HG02884 (cell line): ENCODE results near the gene TCERG1L.

Source experiments
- ATAC-seq: cut with Tn5 transposase; IDR thresholded peaks from one replicate; pipeline ENCODE4 v1.9.1; 2021; ENCODE audit warnings: mild to moderate bottlenecking, moderate library complexity; ENCODE audit not compliant: unreplicated experiment

The TCERG1L gene

DNA sequence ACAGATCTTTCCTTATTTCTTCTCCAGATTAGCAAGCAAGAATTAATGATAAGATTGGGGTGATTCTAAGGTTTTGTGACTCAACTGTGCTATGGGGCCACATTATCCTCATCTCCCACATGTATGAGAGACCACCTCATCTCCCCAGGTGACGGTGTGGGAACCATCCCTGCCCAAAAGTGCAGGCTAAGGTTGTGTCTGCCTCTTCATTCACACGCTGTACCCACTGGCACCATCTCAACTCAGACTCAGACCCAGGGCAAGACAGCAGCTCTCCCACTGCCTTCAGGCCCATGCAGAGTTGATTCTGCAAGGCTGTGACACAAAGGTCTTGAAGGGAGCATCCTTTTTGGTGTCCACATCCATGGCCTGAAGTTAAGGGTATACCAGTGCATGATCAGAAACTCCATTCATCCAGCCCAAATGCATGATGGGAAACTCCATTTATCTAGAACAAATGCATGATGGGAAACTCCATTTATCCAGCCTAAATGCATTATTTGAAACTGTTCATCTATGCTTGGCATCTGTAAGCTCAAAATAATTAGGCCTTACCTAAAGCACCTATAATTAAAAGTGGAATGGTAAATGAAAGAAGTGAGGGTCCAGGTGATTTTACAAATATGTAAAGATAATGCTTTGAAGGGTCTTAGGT is 99.4 kb downstream of the TCERG1L start:
- ATAC-seq: no peak

DNA sequence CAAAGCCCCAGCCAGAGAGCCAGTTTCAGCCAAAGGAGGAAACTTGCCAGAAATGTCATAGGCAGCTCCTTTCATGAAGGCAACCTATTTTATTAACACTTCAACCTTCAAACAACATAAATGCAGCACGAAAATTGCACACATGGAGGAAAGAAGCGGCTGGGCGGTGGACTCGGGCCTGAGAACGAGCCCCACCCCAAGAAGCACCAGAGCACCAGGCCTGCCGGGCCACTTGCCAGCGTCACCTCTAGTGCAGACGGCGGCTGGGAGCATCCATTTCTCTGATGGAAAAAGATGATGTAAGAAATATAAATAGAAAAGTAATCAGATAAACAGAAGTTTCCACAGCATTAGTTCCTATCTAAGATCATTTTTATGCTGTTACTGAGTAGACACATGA is 100.0 kb downstream of the TCERG1L start:
- ATAC-seq: no peak

DNA sequence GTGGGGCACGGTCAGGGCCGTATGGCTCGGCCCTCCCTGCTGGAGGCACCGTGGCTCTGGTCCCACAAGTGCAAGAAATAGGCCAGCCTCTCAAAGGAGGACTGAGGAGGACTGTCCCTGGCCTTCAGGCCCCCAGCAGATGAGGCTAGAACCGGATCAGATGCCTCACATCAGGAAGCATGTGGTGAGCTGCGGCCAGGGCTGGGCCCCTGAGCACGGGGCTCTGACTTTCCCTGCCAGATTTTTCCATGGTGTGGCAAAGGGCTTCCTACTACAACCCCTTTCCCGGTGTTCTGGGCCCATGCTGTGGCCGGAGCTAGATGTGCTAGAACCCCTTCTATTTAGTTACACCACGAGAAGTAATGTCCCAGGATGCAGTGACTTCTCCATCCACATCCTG is 100.4 kb downstream of the TCERG1L start:
- ATAC-seq: no peak

DNA sequence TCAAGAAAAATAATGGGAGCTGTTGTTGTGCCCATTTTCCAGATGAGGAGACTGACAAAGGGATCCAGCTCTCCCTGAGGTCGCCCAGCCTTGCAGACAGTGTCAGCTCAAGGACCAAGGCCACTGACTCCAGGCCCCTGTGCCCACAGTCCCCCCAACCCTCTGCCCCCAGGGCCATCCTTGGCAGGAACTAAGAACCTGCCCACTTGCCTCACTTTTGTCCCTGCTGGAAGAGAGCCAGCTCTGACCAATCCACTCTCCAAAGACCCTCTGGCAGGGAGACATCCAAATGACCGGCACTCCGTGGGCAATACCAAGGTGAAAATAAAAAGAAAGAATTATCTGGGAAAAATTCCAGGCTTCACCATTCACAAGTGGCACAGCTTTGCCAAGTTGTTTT is 101.3 kb downstream of the TCERG1L start:
- no peak for ATAC-seq

DNA sequence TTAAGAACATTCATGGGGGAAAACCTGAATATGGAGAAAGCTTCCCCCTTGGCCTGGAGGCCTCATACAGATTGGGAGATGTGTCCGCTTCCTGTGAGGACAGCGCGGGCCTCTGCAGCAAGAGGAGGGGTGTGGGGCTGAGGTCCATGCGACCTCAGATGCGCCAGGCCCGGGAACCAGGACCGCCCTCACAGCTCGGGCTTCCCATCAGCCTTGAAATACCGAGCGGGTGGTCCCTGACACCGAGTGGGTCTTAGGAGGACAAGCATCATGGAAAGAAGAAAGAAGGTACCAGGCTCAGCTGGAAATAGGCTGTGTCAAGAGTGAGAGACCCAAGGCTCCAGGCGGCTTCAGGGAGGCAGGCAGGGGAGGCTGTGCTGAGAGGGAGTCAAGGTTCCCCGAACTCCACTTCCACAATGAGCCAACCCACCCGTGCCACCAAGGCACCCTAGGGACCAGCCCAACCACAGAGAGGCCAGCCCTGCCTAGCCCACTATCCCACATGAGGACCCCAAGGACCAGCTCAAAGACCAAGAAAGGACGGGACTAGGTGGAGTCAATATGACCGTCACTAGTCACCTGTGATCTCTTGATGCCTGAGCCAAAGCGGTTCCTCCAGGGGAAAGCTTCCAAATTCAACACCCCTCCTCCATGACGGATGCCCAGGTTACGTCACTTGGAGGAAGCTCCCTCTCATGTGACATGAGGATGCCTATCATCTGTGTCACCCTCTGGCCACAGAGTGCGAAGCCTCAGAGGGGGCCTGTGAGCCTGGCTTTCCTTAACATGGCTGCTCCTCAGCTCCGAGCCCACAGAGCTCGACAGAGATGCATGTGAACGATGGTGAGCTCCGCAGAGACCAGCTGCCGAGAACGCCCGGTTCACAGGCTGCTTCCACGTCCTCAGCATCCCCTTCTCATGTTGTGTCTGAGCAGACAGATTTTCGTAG is 103.7 kb downstream of the TCERG1L start:
- no peak for ATAC-seq

DNA sequence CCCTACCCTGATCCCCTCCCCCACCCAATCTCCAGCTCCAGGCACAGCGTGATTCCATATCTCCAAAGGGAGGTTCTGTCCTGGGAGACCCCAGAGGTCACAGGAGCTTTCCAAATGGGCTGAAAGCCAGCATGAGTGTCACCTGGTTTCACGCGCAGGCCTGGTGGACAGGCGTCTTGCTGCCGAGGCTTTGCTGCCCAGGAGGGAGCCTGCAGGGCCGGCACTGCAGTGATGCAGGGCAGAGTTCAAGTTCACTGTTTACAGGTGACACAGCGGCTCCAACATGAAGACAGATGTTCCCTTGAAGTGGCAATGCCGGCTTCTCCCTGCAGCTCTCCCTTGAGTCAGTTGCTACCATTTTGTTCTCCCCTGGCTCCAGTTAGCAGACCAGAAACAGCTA is 104.3 kb downstream of the TCERG1L start:
- no peak for ATAC-seq

DNA sequence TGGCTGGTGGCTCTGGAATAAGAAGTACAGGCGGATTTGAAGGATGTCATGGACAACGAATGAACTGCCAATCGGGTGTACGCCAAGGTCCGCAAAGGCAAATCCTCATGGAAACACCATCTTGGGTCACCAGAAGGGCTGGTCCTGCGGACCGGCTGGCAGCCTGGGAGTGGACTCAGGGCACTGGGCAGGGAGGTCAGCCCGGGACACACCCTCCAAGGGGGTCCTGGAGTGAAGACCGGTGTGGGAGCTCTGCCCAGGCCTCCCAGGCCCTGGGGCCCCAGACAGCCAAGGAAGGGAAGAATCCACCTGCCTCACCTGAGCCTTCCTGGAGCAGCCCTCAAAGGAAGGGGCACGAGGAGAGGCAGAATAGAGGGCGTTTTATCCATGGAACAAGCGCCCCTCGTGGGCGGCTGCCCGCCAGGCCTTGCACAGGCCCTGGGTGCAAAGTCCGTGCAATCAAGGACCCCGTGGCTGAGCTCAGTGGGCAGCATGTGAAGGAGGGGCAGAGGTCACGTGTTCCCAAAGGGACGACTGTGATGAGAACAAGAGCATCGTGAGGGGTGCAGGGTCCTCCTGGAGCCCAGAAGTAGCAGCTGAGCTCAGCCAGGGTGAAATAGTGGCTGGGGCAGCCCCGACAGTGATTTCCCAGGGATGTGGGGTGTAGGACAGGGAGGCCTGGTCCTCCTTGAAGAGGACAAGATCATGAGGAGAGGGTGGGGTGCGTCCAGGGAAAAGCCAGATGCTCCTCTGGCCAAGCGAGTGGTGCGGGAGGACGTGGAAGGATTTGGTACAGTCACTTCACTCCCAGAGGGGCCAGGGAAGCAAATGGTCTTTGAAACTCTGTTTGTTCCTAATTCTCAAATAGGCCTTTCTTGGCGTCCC is 105.2 kb downstream of the TCERG1L start:
- ATAC-seq: no peak

DNA sequence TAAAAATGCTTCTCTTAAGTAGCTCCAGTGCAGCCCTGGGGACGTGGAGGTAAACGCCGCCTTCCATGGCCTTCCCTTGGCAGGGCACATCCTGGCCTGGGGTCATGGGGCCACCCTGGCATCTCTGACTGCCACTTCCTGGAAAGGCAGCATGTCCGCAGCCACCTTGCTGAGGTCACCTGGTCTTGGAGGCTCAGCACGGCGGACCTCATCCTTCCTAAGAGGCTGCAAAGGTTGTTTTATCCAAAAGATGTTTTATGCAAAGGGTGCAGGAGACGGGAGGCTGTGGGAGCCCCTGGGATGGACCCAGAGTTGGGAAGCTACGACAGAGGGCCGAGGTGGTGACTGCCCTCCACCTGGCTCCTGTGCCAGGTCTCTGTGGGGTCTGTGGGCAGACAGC is 106.0 kb downstream of the TCERG1L start:
- ATAC-seq: no peak

DNA sequence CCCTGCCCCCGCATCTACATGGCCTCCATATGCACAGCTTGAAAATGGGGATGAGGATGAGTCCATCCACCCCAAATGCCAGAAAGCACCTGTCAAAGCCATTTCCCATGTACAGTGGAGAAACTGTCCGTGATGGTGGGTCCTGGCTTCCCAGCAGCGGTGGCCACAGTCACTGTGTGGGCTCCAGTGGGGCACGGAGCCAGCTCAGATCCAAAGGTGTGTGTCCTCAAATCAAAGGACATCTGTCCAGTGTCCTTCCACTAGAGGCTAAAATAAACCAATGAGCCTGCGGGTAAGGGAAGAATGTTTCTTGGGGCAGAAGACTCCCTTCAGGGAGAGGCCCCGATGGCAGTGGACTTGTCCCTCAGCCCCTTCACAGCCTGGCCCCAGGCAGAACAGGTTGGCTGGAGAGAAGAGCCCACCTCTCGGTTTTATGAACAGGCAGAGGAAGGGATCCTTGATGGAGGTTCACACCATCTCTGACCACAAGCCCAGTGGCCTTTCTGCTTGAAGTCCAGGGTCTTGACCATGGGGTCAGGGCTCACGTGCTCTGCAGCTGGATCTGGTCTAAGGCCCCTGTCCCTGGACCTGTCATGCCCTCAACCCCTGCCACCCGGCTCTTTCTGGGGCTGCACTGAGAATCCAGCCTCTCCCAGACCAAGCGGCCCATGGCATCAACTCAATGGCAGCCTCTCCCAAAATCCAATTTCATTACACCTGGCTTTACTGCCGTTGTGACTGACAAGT is 106.9 kb downstream of the TCERG1L start:
- no peak for ATAC-seq

DNA sequence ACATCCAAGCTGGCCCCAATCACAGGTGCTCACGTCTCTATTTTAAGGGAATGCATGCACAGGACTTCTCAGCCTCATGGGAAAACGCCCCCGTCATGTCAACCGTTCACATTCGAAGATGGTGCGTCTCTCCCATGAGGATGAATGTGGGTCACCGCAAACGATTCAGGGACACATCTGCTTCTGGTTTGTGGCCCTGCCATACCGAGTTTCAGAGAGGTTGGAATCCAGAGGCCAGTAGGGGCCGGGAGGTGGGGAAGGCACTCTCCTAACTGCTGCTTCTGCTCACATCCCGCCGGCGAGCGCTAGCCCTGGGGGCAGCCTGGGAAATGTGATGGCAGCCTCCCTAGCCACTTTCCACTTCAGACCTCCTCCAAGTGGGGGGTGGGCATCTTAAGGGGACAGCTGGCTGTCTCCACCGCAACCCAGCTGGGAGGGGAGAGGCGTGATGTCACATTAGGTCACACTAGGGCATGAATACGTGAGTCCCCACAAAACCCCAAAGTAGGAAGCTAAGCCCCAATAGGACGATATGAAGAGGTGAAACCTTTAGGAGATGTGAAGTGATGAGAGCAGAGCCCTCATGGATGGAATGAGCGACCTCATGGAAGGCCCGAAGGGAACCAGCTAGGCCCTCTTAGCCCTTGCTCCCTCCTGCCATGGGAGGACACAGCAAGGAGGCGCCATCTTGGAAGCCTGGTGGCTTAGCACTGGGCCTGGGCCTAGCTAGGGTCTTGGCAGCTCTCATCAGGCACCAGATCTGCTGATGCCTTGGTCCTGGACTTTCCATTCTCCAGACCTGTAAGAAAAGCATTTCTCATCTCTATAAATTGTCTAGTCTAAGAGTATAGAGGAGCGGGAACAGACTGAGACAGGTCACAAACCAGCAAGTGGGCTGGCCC is 107.8 kb downstream of the TCERG1L start:
- no peak for ATAC-seq

DNA sequence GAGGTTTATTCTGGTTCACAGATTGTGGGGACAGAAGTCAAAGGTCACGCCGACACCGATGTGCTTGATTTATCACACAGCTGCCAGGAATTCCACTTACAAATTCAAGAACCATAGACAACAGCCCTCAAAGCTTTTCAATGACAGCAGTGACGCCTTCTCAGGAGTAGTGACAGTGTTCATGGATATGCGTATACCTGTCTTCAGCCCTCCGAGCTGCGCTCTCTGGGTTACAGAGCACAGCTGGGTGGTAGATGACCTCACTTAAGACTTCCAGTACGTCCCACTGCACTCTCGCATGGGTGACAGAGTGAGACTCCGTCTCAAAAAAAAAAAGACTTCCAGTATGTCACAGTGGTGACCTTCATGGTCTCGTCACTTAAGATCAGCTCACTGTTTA is 108.5 kb downstream of the TCERG1L start:
- ATAC-seq: no peak

DNA sequence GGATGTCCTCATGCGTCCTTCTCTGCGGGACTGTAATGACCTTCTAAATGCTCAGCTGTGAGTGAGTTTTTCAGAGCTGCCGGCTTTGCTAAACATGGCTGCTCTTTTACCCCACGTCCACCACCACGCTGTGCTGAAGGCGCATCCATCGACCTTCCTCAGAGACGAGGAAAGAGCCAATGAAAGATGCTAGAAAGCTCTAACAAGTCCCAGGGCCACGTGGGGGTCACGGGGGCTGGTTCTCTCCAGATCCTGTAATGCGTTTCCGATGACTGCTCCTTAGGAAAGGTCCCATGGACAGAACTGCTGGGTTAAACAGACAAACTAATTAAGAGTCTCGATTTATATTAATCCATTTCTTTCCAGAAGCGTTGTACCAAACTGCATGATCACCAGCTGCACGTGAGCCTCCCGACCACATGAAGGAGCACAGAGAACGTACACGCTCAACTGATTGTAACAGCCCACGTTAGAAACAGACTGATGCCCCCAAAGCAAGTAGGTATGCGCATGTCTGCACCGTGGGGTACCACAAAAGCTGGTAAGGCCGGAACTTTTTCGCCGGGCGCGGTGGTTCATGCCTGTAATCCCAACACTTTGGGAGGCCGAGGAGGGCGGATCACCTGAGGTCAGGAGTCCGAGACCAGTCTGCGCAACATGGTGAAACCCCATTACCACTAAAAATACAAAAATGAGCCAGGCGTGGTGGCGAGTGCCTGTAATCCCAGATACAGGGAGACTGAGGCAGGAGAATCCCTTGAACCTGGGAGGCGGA is 109.6 kb downstream of the TCERG1L start:
- no peak for ATAC-seq

DNA sequence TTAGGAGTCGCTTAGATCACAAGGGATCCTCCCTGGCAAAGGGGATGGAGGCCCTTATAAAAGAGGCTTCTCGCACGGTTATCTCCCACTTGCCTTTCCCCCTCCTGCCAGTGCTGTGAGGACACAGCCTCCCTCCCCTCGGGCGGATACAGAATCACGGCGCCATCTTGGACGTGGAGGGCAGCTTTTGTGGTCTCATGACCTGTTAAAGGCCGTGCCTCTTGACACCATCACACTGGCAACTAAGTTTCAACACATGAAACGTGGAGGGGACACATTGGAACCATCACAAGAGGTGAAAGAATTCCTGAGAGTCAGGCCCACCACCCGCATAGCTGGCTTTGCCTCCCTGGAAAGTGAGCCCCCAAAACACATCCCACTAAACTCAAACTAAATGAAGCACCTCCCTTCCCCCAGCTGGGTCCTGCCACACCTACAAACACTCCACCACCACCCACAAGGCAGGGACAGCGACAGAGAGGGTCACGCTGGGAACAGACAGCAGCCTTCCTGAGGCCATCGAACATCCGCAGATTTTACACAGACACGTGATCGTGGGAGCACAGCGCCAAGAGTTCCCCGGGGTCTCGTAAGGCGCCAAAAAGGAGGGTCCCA is 110.6 kb downstream of the TCERG1L start:
- no peak for ATAC-seq

DNA sequence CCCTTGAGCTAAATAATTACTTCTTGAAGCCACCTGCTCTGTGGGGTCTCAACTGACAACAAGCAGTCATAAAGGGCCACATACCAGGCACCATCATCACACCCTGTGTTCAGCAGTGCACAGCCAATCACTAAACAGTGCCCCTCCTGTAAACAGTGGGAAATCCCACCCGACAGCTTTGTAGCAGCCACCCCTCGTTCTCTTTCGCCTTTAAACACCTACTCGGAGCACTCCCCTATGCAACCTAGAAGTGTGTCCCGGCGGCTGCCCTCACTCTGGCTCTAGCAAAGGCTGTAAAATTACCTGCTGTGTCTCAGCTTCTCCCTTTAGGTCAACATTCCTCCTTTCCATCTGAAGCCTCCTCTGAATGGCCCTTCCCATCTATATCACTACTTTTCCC is 111.9 kb downstream of the TCERG1L start:
- no peak for ATAC-seq

DNA sequence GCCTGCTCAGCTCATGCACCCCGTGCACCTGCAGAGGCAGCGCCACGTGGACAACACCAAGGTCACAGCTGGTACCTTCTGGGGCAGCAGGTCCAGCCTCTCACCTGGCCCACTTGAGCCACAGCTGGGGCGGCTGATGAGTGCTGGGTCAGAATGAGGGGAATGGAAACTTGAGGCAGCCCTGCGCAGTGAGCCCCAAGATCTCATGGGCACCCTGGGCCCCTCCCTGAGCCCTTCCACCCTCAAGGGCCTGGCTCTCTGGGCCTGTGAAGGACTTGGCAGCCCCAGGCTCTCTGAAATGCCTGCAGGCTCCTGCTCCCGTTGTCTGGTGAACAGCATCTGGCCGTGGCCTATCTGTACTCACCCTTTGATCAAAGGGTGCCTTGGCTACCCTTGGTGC is 112.7 kb downstream of the TCERG1L start:
- ATAC-seq: no peak

DNA sequence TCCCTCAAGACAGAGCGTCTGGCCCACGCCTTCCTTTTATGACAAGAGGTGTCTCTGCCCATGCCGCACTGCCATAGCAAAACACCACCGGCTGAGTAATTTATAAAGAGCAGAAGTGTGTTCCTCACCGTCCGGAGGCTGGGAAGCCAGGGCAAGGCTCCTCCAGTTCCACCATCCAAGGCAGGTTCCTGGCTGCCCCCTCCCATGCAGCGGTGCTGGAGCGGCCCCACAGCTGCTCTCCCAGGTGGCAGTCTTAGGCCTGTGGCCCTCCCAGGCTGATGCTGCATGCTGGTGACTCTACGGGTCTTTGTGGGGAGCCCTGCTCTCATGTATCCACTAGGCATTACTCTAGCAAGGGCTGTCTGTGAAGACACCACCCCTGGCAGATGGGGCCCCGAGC is 113.1 kb downstream of the TCERG1L start:
- ATAC-seq: no peak

DNA sequence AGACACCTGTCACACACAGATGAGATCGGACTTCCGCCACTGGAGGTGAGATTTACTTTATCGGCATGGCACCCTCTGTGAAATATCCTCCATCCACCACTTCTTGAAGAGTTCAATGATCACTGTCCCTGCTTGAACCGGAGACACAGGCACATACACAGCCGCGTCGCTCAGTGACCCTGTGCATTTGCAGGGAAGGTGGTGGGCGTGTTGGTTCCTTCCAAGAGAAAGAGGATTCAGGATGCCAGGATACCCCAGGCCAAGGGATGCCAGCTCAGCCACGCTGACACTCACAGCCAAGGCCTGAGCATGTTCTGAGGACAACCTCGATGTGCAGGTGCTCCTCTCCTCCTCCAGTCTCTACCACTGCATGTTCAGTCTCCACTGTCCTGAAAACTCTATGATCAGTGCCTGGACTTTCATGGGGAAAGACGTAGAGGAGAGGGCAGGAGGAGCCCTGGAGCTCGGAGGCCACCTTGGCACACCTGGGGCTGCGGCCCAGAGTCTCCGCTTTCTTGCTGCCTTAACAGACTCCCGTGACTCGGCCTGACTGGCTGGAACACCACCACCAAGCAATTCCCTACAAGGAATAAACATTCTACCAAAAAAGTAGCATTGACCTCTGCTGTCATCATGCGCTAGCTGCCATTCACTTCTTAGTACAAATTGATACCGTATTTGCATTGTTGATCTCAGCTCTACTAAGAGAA is 115.2 kb downstream of the TCERG1L start:
- no peak for ATAC-seq
